PC-3 (cell line): ENCODE data around the gene PSMA3. TPM values are rescaled to one million over a fixed set of nuclear protein-coding genes. Genes with fewer than 3 reads are reported as not detected.

Source experiments
- ATAC-seq: fragments of 200-7000 bp; cut with Tn5 transposase; 2 replicates; pipeline ENCODE4 v1.9.1; 2020; ENCODE audit warnings: mild to moderate bottlenecking, moderate library complexity
- BruUV-seq: library from RNA; stranded (reverse); fragments of 400-500 nt; replicated peaks from 2 replicates; lab custom pipeline; 2021; lab: Mats Ljungman, UMichigan
- CTCF ChIA-PET: fragments of 300-600 bp; sonication (Branson Sonifier 250); formaldehyde crosslinking; loops from one replicate; lab custom pipeline; 2022; ENCODE audit warnings: antibody characterized with exemption; lab: Charles Lee
- POLR2A ChIA-PET: fragments of 300-600 bp; sonication (Branson Sonifier 250); formaldehyde crosslinking; loops from one replicate; lab custom pipeline; 2022; ENCODE audit warnings: antibody characterized with exemption; ENCODE audit not compliant: unreplicated experiment; lab: Charles Lee
- DNase-seq: peaks from one replicate; pipeline ENCODE4 v3.0.0-alpha.2; 2015
- H2AFZ ChIP-seq: fragments of 300-600 bp; sonication (generic); 2 replicates; pipeline ENCODE4 v1.6.0; 2016; ENCODE audit warnings: antibody characterized with exemption, low read length
- H3F3A ChIP-seq: fragments of 300-600 bp; sonication (generic); one replicate; pipeline ENCODE4 v1.6.0; 2017; ENCODE audit warnings: antibody characterized with exemption, low read length, control low read depth, mild to moderate bottlenecking; ENCODE audit not compliant: unreplicated experiment
- H3K27ac ChIP-seq: fragments of 300-600 bp; sonication (generic); 2 replicates; pipeline ENCODE4 v1.5.1; 2016; ENCODE audit warnings: mild to moderate bottlenecking, low read length
- H3K27me3 ChIP-seq: fragments of 300-600 bp; sonication (generic); 2 replicates; pipeline ENCODE4 v1.6.1; 2016; ENCODE audit warnings: low read length, mixed read lengths
- H3K36me3 ChIP-seq: fragments of 300-600 bp; sonication (generic); 2 replicates; pipeline ENCODE4 v1.6.1; 2016; ENCODE audit warnings: low read depth, mixed run types, low read length, mixed read lengths
- H3K4me1 ChIP-seq: fragments of 300-600 bp; sonication (generic); 2 replicates; pipeline ENCODE4 v1.5.1; 2016; ENCODE audit warnings: low read length; ENCODE audit not compliant: insufficient read depth
- H3K4me2 ChIP-seq: fragments of 300-600 bp; sonication (generic); 2 replicates; pipeline ENCODE4 v1.6.0; 2016; ENCODE audit warnings: low read length
- H3K4me3 ChIP-seq: fragments of 300-600 bp; sonication (generic); 2 replicates; pipeline ENCODE4 v1.5.1; 2016; ENCODE audit warnings: mild to moderate bottlenecking, low read length, mixed read lengths
- H3K79me2 ChIP-seq: fragments of 300-600 bp; sonication (generic); 2 replicates; pipeline ENCODE4 v1.6.1; 2017; ENCODE audit warnings: low read length, mixed read lengths
- H3K9ac ChIP-seq: fragments of 300-600 bp; sonication (generic); 2 replicates; pipeline ENCODE4 v1.6.0; 2016; ENCODE audit warnings: mild to moderate bottlenecking, low read length
- H3K9me2 ChIP-seq: fragments of 300-600 bp; sonication (generic); replicated peaks from 2 replicates; pipeline ENCODE4 v1.6.1; 2016; ENCODE audit warnings: mixed run types, low read length, mixed read lengths
- H3K9me3 ChIP-seq: fragments of 300-600 bp; sonication (generic); 2 replicates; pipeline ENCODE4 v1.6.1; 2016; ENCODE audit warnings: low read length, mixed read lengths
- H4K20me1 ChIP-seq: fragments of 300-600 bp; sonication (generic); 2 replicates; pipeline ENCODE4 v1.6.1; 2016; ENCODE audit warnings: low read length, mixed read lengths
- EZH2 ChIP-seq: fragments of 300-600 bp; sonication (generic); IDR thresholded peaks from one replicate; pipeline ENCODE4 v1.6.1; 2017; ENCODE audit warnings: antibody characterized with exemption, mild to moderate bottlenecking, low read length; ENCODE audit not compliant: unreplicated experiment
- EZH2phosphoT487 ChIP-seq: fragments of 300-600 bp; sonication (generic); IDR thresholded peaks from 2 replicates; pipeline ENCODE4 v1.6.1; 2018; ENCODE audit warnings: mild to moderate bottlenecking, antibody characterized with exemption, low read length, borderline replicate concordance
- intact Hi-C: fragments of 100-400 bp; cut with micrococcal nuclease; formaldehyde crosslinking; loops from 2 replicates; pipeline ENCODE4 v1.9.0; 2023
- total RNA-seq: library from RNA; depleted of rRNA; stranded (reverse); fragments of >200 nt; gene quantifications from 2 replicates; pipeline ENCODE4 v1.2.3, GENCODE V29; 2014
- TF ChIP-seq, protein P1 (sequence below): fragments of 300-600 bp; sonication (generic); conservative IDR thresholded peaks from 2 replicates; pipeline ENCODE4 v1.5.1; 2017; ENCODE audit warnings: antibody characterized with exemption, low read depth, mild to moderate bottlenecking, low read length

Gene PSMA3
- total RNA-seq, 1 experiment from 2014 or later, result 669 TPM

DNA sequence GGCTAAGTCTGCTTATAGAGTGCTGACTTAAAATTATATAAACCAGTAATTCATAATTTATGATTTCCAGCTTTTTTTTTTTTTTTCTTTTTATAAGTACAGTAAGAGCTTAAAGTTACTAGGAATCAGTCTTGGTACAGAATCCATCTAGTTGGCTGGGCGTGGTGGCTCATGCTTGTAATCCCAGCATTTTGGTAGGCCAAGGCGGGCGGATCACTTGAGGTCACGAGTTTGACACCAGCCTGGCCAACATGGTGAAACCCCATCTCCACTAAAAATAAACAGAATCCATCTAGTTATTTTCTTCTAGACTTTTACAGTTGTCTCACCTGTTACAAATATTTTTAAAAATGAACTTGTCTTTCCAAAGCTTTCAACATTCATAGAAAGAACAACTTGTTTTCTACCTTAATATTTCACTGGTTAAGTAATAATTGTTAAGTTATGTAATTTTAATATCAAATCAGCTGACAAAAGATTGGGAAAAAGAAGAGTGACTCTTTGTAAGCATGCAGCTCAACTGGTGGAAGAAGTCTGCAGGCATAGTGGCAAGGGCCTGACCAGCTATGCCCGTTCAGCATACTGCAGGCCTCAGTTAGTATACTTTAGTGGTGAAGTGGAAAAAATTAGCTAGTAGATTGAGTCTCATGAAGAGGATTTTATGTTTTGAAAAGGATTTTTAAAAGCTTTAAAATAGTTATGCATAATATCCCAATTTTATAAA is 17.4 kb upstream of the PSMA3 start:
- POLR2A ChIA-PET, result interaction anchor here (0.5 kb wide), 1 partner anchor 1005 kb away, joined by 3 read pairs; no protein-coding TSS in a partner anchor
- BruUV-seq, result no TSS peak
- H3K27me3 ChIP-seq, result no peaks in the 10 kb centered on the region

GRCh38 chr14:58238252-58239243 is 6.1 kb upstream of the PSMA3 start:
- DNase-seq, result no peak
- ChIA-PET CTCF (no interaction called here), POLR2A (no interaction called here)
- peak overlapping the region; percentile 79 for H3K4me2 ChIP-seq
- BruUV-seq, result no TSS peak
- H3K9me2 ChIP-seq, result no peaks in the 10 kb centered on the region
- no peaks in the 10 kb centered on the region for H3K79me2 ChIP-seq
- H3K4me3 ChIP-seq, result no peak overlapping the region
- intact Hi-C loops, result no loop called here
- H3K27ac ChIP-seq, result no peak overlapping the region
- peaks cover 2% of the 10 kb centered on the region; the same call in 1 of the 2 replicates for H3K36me3 ChIP-seq
- TF ChIP-seq EZH2 (no peak), EZH2phosphoT487 (no peak)
- TF ChIP-seq, protein P1, sequence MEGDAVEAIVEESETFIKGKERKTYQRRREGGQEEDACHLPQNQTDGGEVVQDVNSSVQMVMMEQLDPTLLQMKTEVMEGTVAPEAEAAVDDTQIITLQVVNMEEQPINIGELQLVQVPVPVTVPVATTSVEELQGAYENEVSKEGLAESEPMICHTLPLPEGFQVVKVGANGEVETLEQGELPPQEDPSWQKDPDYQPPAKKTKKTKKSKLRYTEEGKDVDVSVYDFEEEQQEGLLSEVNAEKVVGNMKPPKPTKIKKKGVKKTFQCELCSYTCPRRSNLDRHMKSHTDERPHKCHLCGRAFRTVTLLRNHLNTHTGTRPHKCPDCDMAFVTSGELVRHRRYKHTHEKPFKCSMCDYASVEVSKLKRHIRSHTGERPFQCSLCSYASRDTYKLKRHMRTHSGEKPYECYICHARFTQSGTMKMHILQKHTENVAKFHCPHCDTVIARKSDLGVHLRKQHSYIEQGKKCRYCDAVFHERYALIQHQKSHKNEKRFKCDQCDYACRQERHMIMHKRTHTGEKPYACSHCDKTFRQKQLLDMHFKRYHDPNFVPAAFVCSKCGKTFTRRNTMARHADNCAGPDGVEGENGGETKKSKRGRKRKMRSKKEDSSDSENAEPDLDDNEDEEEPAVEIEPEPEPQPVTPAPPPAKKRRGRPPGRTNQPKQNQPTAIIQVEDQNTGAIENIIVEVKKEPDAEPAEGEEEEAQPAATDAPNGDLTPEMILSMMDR, result no peak
- H3K4me1 ChIP-seq, result peaks cover 12% of the 10 kb centered on the region
- H3K9me3 ChIP-seq, result no peaks in the 10 kb centered on the region
- no peak for ATAC-seq
- no peak overlapping the region for H2AFZ ChIP-seq
- no peak overlapping the region for H3K9ac ChIP-seq
- no peaks in the 10 kb centered on the region for H4K20me1 ChIP-seq
- H3F3A ChIP-seq, result no peaks in the 10 kb centered on the region
- H3K27me3 ChIP-seq, result no peaks in the 10 kb centered on the region

More for the DNA sequence above, 17.4 kb upstream of the PSMA3 start:
- H3K79me2 ChIP-seq, result no peaks in the 10 kb centered on the region
- no peaks in the 10 kb centered on the region for H3K9me3 ChIP-seq
- H2AFZ ChIP-seq, result no peak overlapping the region
- H3F3A ChIP-seq, result no peaks in the 10 kb centered on the region
- ATAC-seq, result no peak
- no peaks in the 10 kb centered on the region for H3K9me2 ChIP-seq
- H3K36me3 ChIP-seq, result peaks cover 17% of the 10 kb centered on the region; the same call in 1 of the 2 replicates
- TF ChIP-seq EZH2 (no peak), EZH2phosphoT487 (no peak)
- TF ChIP-seq, protein P1, result no peak
- CTCF ChIA-PET, result no interaction called here
- no peak overlapping the region for H3K4me2 ChIP-seq
- H3K4me3 ChIP-seq, result no peak overlapping the region
- no peak overlapping the region for H3K27ac ChIP-seq
- DNase-seq, result no peak
- H3K4me1 ChIP-seq, result no peaks in the 10 kb centered on the region
- no peaks in the 10 kb centered on the region for H4K20me1 ChIP-seq
- no peak overlapping the region for H3K9ac ChIP-seq
- intact Hi-C loops, result no loop called here
